ENCODE results near the gene CHCHD3. TPM values are rescaled to one million over a fixed set of nuclear protein-coding genes. Genes with fewer than 3 reads are reported as not detected.

Gene CHCHD3
- total RNA-seq, 6 experiments from 2014 or later: 16.5 to 42.6 (median 21.6) TPM

GRCh38 chr7:132842478-132842877 lies 239.4 kb downstream of the CHCHD3 start:
- no peaks in the 10 kb centered on the region for H3K27me3 ChIP-seq
- no peak for DNase-seq
- H3K4me3 ChIP-seq: no peak overlapping the region
- no peaks in the 10 kb centered on the region for H3K36me3 ChIP-seq
- H3K27ac ChIP-seq: no peak overlapping the region
- no peak for ATAC-seq
- H3K9me3 ChIP-seq: no peaks in the 10 kb centered on the region
- intact Hi-C loops (cut with DNase I): no loop called here
- H3K4me1 ChIP-seq: no peaks in the 10 kb centered on the region
- 93% methylated on average over 4 of the region's 4 CpGs for WGBS (ENCODE audit: insufficient coverage, low coverage, low lambda C conversion rate, missing lambda C conversion rate)
- no peak for TF ChIP-seq CTCF (IDR thresholded peaks at IDR 0.05)
- TF ChIP-seq POLR2A (IDR thresholded peaks at IDR 0.05): no peak

GRCh38 chr7:132840199-132840598 lies 241.7 kb downstream of the CHCHD3 start:
- DNase-seq (no peak), ATAC-seq (no peak)
- H3K4me3 ChIP-seq: no peak overlapping the region
- no peaks in the 10 kb centered on the region for H3K36me3 ChIP-seq
- no peak overlapping the region for H3K27ac ChIP-seq
- no peak for TF ChIP-seq CTCF (IDR thresholded peaks at IDR 0.05)
- no peak for TF ChIP-seq POLR2A (IDR thresholded peaks at IDR 0.05)
- H3K9me3 ChIP-seq: no peaks in the 10 kb centered on the region
- intact Hi-C loops (cut with DNase I): no loop called here
- H3K4me1 ChIP-seq: no peaks in the 10 kb centered on the region
- no peaks in the 10 kb centered on the region for H3K27me3 ChIP-seq
- 59% methylated on average over 1 of the region's 1 CpG for WGBS (ENCODE audit: insufficient coverage, low coverage, low lambda C conversion rate, missing lambda C conversion rate)

GRCh38 chr7:132838313-132838712 lies 243.6 kb downstream of the CHCHD3 start:
- no peaks in the 10 kb centered on the region for H3K36me3 ChIP-seq
- no peaks in the 10 kb centered on the region for H3K27me3 ChIP-seq
- H3K4me3 ChIP-seq: no peak overlapping the region
- TF ChIP-seq POLR2A (IDR thresholded peaks at IDR 0.05) (no peak), CTCF (IDR thresholded peaks at IDR 0.05) (no peak)
- no peaks in the 10 kb centered on the region for H3K4me1 ChIP-seq
- 72% methylated on average over 3 of the region's 3 CpGs for WGBS (ENCODE audit: insufficient coverage, low coverage, low lambda C conversion rate, missing lambda C conversion rate)
- no peak overlapping the region for H3K27ac ChIP-seq
- ATAC-seq (no peak), DNase-seq (no peak)
- no peaks in the 10 kb centered on the region for H3K9me3 ChIP-seq
- intact Hi-C loops (cut with DNase I): no loop called here

GRCh38 chr7:132837529-132837928 lies 244.4 kb downstream of the CHCHD3 start:
- Histone ChIP-seq H3K4me3 (no peak overlapping the region), H3K27me3 (no peaks in the 10 kb centered on the region), H3K27ac (no peak overlapping the region), H3K36me3 (no peaks in the 10 kb centered on the region), H3K9me3 (no peaks in the 10 kb centered on the region), H3K4me1 (no peaks in the 10 kb centered on the region)
- 85% methylated on average over 3 of the region's 3 CpGs for WGBS (ENCODE audit: insufficient coverage, low coverage, low lambda C conversion rate, missing lambda C conversion rate)
- TF ChIP-seq CTCF (IDR thresholded peaks at IDR 0.05) (no peak), POLR2A (IDR thresholded peaks at IDR 0.05) (no peak)
- ATAC-seq (no peak), DNase-seq (no peak)
- intact Hi-C loops (cut with DNase I): no loop called here

GRCh38 chr7:132836746-132837145 lies 245.1 kb downstream of the CHCHD3 start:
- H3K4me3 ChIP-seq: no peak overlapping the region
- no peak for ATAC-seq
- H3K4me1 ChIP-seq: no peaks in the 10 kb centered on the region
- no peaks in the 10 kb centered on the region for H3K36me3 ChIP-seq
- no peak for DNase-seq
- no peaks in the 10 kb centered on the region for H3K9me3 ChIP-seq
- intact Hi-C loops (cut with DNase I): no loop called here
- WGBS (ENCODE audit: insufficient coverage, low coverage, low lambda C conversion rate, missing lambda C conversion rate): 100% methylated on average over 1 of the region's 1 CpG
- TF ChIP-seq POLR2A (IDR thresholded peaks at IDR 0.05) (no peak), CTCF (IDR thresholded peaks at IDR 0.05) (no peak)
- no peak overlapping the region for H3K27ac ChIP-seq
- H3K27me3 ChIP-seq: no peaks in the 10 kb centered on the region

All from right lobe of liver (tissue), 6 donors.